SK-N-SH (cell line): ENCODE measurements around the gene KMT2A. TPM values are rescaled to one million over a fixed set of nuclear protein-coding genes. Genes with fewer than 3 reads are reported as not detected.

Source experiments
- CTCF ChIA-PET: fragments of 300-600, 350-600 bp; formaldehyde crosslinking; extraction: SDS; loops from one replicate; lab custom pipeline; 2021; lab: Yijun Ruan, JAX
- POLR2A ChIA-PET: fragments of 350-600 bp; sonication (Branson Sonifier 250); formaldehyde crosslinking; extraction: SDS; loops from one replicate; lab custom pipeline; 2020; ENCODE audit warnings: antibody characterized with exemption, inconsistent platforms; lab: Yijun Ruan, JAX
- DNase-seq: peaks from one replicate; pipeline ENCODE4 v3.0.0; 2012
- H2AFZ ChIP-seq: fragments of 200-600 bp; sonication (generic); 2 replicates; pipeline ENCODE4 v1.8.1; 2016; ENCODE audit warnings: antibody characterized with exemption, mild to moderate bottlenecking, low read depth
- H3F3A ChIP-seq: fragments of 200-600 bp; sonication (generic); replicated peaks from 2 replicates; pipeline ENCODE3; 2016; ENCODE audit warnings: antibody characterized with exemption, mild to moderate bottlenecking; ENCODE audit not compliant: insufficient read depth
- H3K27ac ChIP-seq, 2 experiments: fragments of 200-500 bp in 1 of 2; fragments of 200-600 bp in 1 of 2; sonication (Bioruptor generic) in 1 of 2; sonication (generic), shearing (Covaris generic) in 1 of 2; 2 replicates each; pipeline versions ENCODE4 v1.5.1 to v1.6.1; 2014 to 2016; ENCODE audit warnings: low read depth in 2 of 2, inconsistent platforms in 1 of 2, low read length in 1 of 2, mild to moderate bottlenecking in 1 of 2, mixed read lengths in 1 of 2
- H3K27me3 ChIP-seq: fragments of 200-600 bp; sonication (generic), shearing (Covaris generic); 2 replicates; pipeline ENCODE4 v1.6.1; 2016; ENCODE audit warnings: mixed run types; ENCODE audit not compliant: insufficient read depth
- H3K36me3 ChIP-seq, 2 experiments: fragments of 200-500 bp in 1 of 2; fragments of 200-600 bp in 1 of 2; sonication (Bioruptor generic) in 1 of 2; sonication (generic) in 1 of 2; replicated peaks in 1 of 2; 2 replicates each; pipeline versions ENCODE3 to v1.5.1; 2014 to 2016; ENCODE audit warnings: low read length in 1 of 2, mild to moderate bottlenecking in 1 of 2; ENCODE audit not compliant: insufficient read depth in 2 of 2, control insufficient read depth in 1 of 2
- H3K4me1 ChIP-seq, 2 experiments: fragments of 200-500 bp in 1 of 2; fragments of 200-600 bp in 1 of 2; sonication (Bioruptor generic) in 1 of 2; sonication (generic), shearing (Covaris generic) in 1 of 2; 2 replicates each; pipeline versions ENCODE4 v1.5.1 to v1.6.1; 2014 to 2016; ENCODE audit warnings: low read depth in 1 of 2, low read length in 1 of 2, mixed run types in 1 of 2; ENCODE audit not compliant: insufficient read depth in 2 of 2, control insufficient read depth in 1 of 2
- H3K4me2 ChIP-seq: fragments of 200-600 bp; sonication (generic), shearing (Covaris generic); 2 replicates; pipeline ENCODE4 v1.6.1; 2017; ENCODE audit warnings: mixed run types
- H3K4me3 ChIP-seq, 2 experiments: fragments of 200-500 bp in 1 of 2; fragments of 200-600 bp in 1 of 2; sonication (Bioruptor generic) in 1 of 2; sonication (generic), shearing (Covaris generic) in 1 of 2; 2 replicates each; pipeline versions ENCODE4 v1.5.1 to v1.8.1; 2014 to 2016; ENCODE audit warnings: low read depth in 2 of 2, inconsistent platforms in 1 of 2, low read length in 1 of 2, mild to moderate bottlenecking in 1 of 2, mixed read lengths in 1 of 2, moderate library complexity in 1 of 2
- H3K79me2 ChIP-seq: fragments of 200-600 bp; sonication (generic); 2 replicates; pipeline ENCODE4 v1.8.1; 2017; ENCODE audit warnings: mild to moderate bottlenecking; ENCODE audit not compliant: insufficient read depth
- H3K9ac ChIP-seq: fragments of 200-600 bp; sonication (generic); 2 replicates; pipeline ENCODE4 v1.6.1; 2017; ENCODE audit warnings: mixed run types
- H3K9me2 ChIP-seq: fragments of 200-600 bp; sonication (generic); 2 replicates; pipeline ENCODE4 v1.6.1; 2017; ENCODE audit warnings: mixed run types
- H3K9me3 ChIP-seq: fragments of 200-600 bp; sonication (generic); 2 replicates; pipeline ENCODE4 v1.6.1; 2017; ENCODE audit warnings: mixed run types, mild to moderate bottlenecking, moderate library complexity
- H4K20me1 ChIP-seq: fragments of 200-600 bp; sonication (generic); 2 replicates; pipeline ENCODE4 v1.6.1; 2017; ENCODE audit warnings: mild to moderate bottlenecking, mixed run types; ENCODE audit not compliant: insufficient read depth
- ELF1 ChIP-seq: IDR thresholded peaks from 2 replicates; pipeline ENCODE4 v1.4.0; 2012
- GABPA ChIP-seq: IDR thresholded peaks from 2 replicates; pipeline ENCODE4 v1.4.0; 2012; ENCODE audit warnings: low read depth, mild to moderate bottlenecking
- NRF1 ChIP-seq: IDR thresholded peaks from 2 replicates; pipeline ENCODE4 v1.6.1; 2012; ENCODE audit warnings: low read depth, mild to moderate bottlenecking, low read length
- RAD21 ChIP-seq: IDR thresholded peaks from 2 replicates; pipeline ENCODE4 v1.6.1; 2012; ENCODE audit warnings: mild to moderate bottlenecking, low read length
- RXRA ChIP-seq: IDR thresholded peaks from 2 replicates; pipeline ENCODE4 v1.4.0; 2012; ENCODE audit warnings: low read depth, mild to moderate bottlenecking, borderline replicate concordance
- SIN3A ChIP-seq: IDR thresholded peaks from 2 replicates; pipeline ENCODE4 v1.6.1; 2012; ENCODE audit warnings: low read depth, mild to moderate bottlenecking, low read length, moderate library complexity, borderline replicate concordance
- SMC3 ChIP-seq: IDR thresholded peaks from 2 replicates; pipeline ENCODE4 v1.6.1; 2012; ENCODE audit warnings: low read depth, low read length, improper control_type of control experiment
- TEAD4 ChIP-seq: IDR thresholded peaks from 2 replicates; pipeline ENCODE4 v1.4.0; 2012; ENCODE audit warnings: mild to moderate bottlenecking, borderline replicate concordance; ENCODE audit not compliant: insufficient read depth
- WGBS: methylation state at CpG from one replicate; pipeline ENCODE4 v1.1.6; 2017; ENCODE audit warnings: low lambda C conversion rate; 5-methylcytosine and 5-hydroxymethylcytosine counted together
- polyA plus RNA-seq, 3 experiments: library from polyadenylated mRNA; depleted of rRNA; stranded (reverse); fragments of >200 nt; gene quantifications; 2 replicates each; pipeline ENCODE4 v1.2.3, GENCODE V29; 2012
- TF ChIP-seq, protein P1 (sequence below): fragments of 150-350 bp; IDR thresholded peaks from 2 replicates; pipeline ENCODE4 v1.6.1; 2017; ENCODE audit warnings: antibody characterized with exemption, low read length, low read depth, borderline replicate concordance
- TF ChIP-seq, protein P2 (sequence below): IDR thresholded peaks from 2 replicates; pipeline ENCODE4 v1.4.0; 2012; ENCODE audit warnings: low read depth, borderline replicate concordance
- TF ChIP-seq, protein P3 (sequence below): fragments of 200-600 bp; sonication (generic); IDR thresholded peaks from 2 replicates; pipeline ENCODE4 v1.6.1; 2017; ENCODE audit warnings: antibody characterized with exemption, mild to moderate bottlenecking, moderate library complexity
- TF ChIP-seq, protein P4 (sequence below): IDR thresholded peaks from 2 replicates; pipeline ENCODE4; 2012
- TF ChIP-seq, protein P5 (sequence below): fragments of 150-350 bp; IDR thresholded peaks from 2 replicates; pipeline ENCODE4 v1.6.1; 2016; ENCODE audit warnings: mild to moderate bottlenecking, low read depth, low read length

KMT2A gene
- polyA plus RNA-seq, 1 of the 3 experiments (the other 2 are of a cell fraction), result 15.7 TPM

DNA sequence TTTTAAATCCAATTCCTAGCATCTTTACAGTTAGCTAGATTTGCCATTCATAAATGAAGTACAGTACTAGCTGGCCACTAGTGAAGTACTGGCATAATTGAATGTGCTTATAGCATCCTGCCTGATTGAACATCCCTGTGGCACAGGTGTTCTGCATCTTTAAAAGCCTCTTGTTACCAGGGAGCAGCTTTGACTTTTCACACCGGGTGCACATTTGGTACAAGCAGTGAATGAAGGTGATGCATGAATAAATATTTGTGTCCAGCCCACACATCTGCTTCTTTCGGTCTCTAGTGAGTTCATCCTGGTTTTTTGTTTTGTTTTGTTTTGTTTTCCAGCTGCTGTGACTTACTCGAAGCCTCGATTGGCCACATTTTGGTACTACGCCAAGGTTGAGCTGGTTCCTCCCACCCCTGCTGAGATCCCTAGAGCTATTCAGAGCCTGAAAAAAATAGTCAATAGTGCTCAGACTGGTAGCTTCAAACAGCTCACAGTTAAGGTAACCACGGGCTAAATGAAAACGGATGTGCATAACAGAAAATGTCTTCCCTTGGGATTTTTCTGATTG, 29.6 kb upstream of the KMT2A start:
- H3K27ac ChIP-seq, result no peak overlapping the region
- POLR2A ChIA-PET, result no interaction called here
- no peak for DNase-seq

DNA sequence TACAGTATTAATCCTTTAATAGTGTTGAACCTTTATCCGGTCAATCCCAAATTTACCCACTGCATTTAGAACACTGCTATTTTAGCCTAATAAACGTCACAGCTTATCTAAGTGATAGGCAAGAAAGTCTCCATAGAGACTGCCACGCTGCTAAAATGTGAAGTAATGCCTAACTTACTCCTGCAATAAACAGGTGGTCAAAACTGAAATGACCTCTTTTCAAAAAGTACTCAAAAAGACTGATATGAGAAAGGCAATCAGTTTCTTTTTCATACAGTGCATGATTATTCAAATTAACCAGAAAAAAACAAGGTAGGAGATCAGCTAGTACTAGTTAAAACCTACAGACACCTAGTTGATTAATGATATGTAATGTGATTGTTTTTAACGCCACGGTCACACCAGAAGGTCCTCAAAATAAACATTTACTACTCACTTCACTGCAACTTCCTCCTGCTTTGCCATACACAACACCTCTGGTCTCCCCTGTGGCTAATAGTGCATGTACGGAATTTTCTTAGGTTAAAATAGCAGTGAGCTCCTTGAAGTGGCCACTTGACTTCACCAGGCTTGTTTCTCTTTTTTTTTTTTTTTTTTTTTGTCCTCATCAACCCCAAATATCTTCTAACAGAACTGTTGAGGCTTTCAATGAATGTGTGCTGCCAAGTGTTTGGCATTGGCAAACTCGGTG, 26.1 kb upstream of the KMT2A start:
- Histone ChIP-seq H3K27ac (no peak overlapping the region), H3K4me3 (no peak overlapping the region), H3K79me2 (peaks cover 43% of the 10 kb centered on the region), H3F3A (peaks cover 7% of the 10 kb centered on the region), H3K9ac (no peak overlapping the region), H3K4me2 (no peak overlapping the region), H3K36me3 (peaks cover 37 to 52% of the 10 kb centered on the region in 2 experiments), H3K9me3 (no peaks in the 10 kb centered on the region), H3K9me2 (no peaks in the 10 kb centered on the region), H2AFZ (no peak overlapping the region), H3K27me3 (no peaks in the 10 kb centered on the region), H4K20me1 (peaks cover 15% of the 10 kb centered on the region; the same call in 1 of the 2 replicates), H3K4me1 (peaks cover 2 to 3% of the 10 kb centered on the region in 2 experiments; a peak in 2 of 4 replicates)
- TF ChIP-seq, protein P1, sequence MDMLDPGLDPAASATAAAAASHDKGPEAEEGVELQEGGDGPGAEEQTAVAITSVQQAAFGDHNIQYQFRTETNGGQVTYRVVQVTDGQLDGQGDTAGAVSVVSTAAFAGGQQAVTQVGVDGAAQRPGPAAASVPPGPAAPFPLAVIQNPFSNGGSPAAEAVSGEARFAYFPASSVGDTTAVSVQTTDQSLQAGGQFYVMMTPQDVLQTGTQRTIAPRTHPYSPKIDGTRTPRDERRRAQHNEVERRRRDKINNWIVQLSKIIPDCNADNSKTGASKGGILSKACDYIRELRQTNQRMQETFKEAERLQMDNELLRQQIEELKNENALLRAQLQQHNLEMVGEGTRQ, result no peak
- TF ChIP-seq NRF1 (no peak), SMC3 (no peak), ELF1 (no peak), SIN3A (no peak), TEAD4 (no peak)
- TF ChIP-seq, protein P2, sequence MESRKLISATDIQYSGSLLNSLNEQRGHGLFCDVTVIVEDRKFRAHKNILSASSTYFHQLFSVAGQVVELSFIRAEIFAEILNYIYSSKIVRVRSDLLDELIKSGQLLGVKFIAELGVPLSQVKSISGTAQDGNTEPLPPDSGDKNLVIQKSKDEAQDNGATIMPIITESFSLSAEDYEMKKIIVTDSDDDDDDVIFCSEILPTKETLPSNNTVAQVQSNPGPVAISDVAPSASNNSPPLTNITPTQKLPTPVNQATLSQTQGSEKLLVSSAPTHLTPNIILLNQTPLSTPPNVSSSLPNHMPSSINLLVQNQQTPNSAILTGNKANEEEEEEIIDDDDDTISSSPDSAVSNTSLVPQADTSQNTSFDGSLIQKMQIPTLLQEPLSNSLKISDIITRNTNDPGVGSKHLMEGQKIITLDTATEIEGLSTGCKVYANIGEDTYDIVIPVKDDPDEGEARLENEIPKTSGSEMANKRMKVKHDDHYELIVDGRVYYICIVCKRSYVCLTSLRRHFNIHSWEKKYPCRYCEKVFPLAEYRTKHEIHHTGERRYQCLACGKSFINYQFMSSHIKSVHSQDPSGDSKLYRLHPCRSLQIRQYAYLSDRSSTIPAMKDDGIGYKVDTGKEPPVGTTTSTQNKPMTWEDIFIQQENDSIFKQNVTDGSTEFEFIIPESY, result no peak
- TF ChIP-seq, protein P3, sequence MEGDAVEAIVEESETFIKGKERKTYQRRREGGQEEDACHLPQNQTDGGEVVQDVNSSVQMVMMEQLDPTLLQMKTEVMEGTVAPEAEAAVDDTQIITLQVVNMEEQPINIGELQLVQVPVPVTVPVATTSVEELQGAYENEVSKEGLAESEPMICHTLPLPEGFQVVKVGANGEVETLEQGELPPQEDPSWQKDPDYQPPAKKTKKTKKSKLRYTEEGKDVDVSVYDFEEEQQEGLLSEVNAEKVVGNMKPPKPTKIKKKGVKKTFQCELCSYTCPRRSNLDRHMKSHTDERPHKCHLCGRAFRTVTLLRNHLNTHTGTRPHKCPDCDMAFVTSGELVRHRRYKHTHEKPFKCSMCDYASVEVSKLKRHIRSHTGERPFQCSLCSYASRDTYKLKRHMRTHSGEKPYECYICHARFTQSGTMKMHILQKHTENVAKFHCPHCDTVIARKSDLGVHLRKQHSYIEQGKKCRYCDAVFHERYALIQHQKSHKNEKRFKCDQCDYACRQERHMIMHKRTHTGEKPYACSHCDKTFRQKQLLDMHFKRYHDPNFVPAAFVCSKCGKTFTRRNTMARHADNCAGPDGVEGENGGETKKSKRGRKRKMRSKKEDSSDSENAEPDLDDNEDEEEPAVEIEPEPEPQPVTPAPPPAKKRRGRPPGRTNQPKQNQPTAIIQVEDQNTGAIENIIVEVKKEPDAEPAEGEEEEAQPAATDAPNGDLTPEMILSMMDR, result no peak
- DNase-seq, result no peak
- ChIA-PET CTCF (no interaction called here), POLR2A (no interaction called here)
- 87% methylated on average over 7 of the region's 7 CpGs for WGBS

More for the DNA sequence above, 29.6 kb upstream of the KMT2A start:
- CTCF ChIA-PET, result interaction anchor here (1.7 kb wide), 1 partner anchor 8 kb away, joined by 7 read pairs; no protein-coding TSS in a partner anchor
- Histone ChIP-seq H3K27me3 (no peaks in the 10 kb centered on the region), H3K4me3 (no peak overlapping the region), H4K20me1 (peaks cover 38% of the 10 kb centered on the region; the same call in 1 of the 2 replicates), H3F3A (peaks cover 7% of the 10 kb centered on the region), H3K79me2 (peaks cover 78% of the 10 kb centered on the region), H3K9me3 (no peaks in the 10 kb centered on the region), H3K4me2 (no peak overlapping the region), H3K4me1 (peaks cover 4 to 14% of the 10 kb centered on the region in 2 experiments; a peak in 2 of 4 replicates), H3K9ac (no peak overlapping the region), H3K9me2 (no peaks in the 10 kb centered on the region), H2AFZ (no peak overlapping the region), H3K36me3 (peaks cover 51% of the 10 kb centered on the region in 2 experiments)
- WGBS, result 93% methylated on average over 7 of the region's 7 CpGs
- TF ChIP-seq GABPA (no peak), RAD21 (no peak), RXRA (no peak)
- TF ChIP-seq, protein P4, sequence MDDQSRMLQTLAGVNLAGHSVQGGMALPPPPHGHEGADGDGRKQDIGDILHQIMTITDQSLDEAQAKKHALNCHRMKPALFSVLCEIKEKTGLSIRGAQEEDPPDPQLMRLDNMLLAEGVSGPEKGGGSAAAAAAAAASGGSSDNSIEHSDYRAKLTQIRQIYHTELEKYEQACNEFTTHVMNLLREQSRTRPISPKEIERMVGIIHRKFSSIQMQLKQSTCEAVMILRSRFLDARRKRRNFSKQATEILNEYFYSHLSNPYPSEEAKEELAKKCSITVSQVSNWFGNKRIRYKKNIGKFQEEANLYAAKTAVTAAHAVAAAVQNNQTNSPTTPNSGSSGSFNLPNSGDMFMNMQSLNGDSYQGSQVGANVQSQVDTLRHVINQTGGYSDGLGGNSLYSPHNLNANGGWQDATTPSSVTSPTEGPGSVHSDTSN, result no peak
- TF ChIP-seq, protein P5, sequence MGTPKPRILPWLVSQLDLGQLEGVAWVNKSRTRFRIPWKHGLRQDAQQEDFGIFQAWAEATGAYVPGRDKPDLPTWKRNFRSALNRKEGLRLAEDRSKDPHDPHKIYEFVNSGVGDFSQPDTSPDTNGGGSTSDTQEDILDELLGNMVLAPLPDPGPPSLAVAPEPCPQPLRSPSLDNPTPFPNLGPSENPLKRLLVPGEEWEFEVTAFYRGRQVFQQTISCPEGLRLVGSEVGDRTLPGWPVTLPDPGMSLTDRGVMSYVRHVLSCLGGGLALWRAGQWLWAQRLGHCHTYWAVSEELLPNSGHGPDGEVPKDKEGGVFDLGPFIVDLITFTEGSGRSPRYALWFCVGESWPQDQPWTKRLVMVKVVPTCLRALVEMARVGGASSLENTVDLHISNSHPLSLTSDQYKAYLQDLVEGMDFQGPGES, result no peak
